Vagina (tissue), 2 donors: Measurements from ENCODE around the gene FOXN1.

Source experiments
- POLR2A ChIP-seq, 2 donors: fragments of 450-650 bp; IDR thresholded peaks; one replicate each; pipeline ENCODE4 v1.6.1; 2017; ENCODE audit warnings: antibody characterized with exemption in 2 of 2, mild to moderate bottlenecking in 2 of 2, moderate library complexity in 2 of 2
- POLR2AphosphoS5 ChIP-seq, 2 donors: sonication (generic); formaldehyde crosslinking; IDR thresholded peaks; one replicate each; pipeline ENCODE4 v1.9.0; 2017; ENCODE audit warnings: antibody characterized with exemption in 2 of 2, mild to moderate bottlenecking in 2 of 2, low read depth in 1 of 2; ENCODE audit not compliant: insufficient read depth in 1 of 2
- TF ChIP-seq, protein P1 (sequence below), 3 experiments: fragments of 450-650 bp in 2 of 3; fragments of 200-600 bp in 1 of 3; sonication (generic) in 1 of 3; IDR thresholded peaks; one replicate each; pipeline ENCODE4 v1.5.1; 2017 to 2019; ENCODE audit warnings: antibody characterized with exemption in 3 of 3, mild to moderate bottlenecking in 2 of 3, moderate library complexity in 2 of 3

DNA sequence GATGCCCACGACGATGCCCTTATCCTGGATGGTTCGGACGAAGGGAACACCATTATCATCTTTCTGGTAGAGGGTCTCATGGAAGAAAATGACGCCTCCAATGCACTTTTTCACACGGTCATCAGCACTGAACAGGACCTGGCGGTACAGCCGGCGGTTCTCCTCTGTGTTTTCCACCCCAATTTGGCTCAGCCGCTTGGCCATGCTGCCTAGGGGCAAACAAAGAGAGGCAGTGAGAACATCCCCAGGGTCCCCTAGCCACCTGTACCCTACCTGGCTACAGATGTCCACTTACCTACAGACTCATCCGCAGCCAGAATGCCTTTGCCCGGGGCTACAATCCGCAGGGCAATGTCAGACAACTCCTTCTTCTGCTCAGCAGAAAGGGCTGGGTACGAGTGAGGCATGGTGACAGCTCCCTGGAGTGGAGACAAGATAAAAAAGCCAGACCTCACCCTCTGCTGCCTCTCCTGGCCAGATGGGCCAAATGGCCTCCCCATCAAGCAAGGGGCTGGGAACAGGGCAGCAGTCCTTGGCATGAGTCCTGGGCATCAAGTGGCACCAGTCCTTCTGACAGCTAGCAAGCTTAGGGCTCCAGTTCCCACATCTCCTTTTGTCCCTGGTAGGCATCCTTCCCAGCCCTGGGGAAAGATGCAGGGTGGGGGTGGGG lies 69.1 kb downstream of the FOXN1 start:
- TF ChIP-seq, protein P1, sequence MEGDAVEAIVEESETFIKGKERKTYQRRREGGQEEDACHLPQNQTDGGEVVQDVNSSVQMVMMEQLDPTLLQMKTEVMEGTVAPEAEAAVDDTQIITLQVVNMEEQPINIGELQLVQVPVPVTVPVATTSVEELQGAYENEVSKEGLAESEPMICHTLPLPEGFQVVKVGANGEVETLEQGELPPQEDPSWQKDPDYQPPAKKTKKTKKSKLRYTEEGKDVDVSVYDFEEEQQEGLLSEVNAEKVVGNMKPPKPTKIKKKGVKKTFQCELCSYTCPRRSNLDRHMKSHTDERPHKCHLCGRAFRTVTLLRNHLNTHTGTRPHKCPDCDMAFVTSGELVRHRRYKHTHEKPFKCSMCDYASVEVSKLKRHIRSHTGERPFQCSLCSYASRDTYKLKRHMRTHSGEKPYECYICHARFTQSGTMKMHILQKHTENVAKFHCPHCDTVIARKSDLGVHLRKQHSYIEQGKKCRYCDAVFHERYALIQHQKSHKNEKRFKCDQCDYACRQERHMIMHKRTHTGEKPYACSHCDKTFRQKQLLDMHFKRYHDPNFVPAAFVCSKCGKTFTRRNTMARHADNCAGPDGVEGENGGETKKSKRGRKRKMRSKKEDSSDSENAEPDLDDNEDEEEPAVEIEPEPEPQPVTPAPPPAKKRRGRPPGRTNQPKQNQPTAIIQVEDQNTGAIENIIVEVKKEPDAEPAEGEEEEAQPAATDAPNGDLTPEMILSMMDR (IDR thresholded peaks at IDR 0.05): no peak
- TF ChIP-seq POLR2A (IDR thresholded peaks at IDR 0.05) (no peak), POLR2AphosphoS5 (IDR thresholded peaks at IDR 0.05; ENCODE audit: insufficient read depth in 1 of 2, low read depth in 1 of 2) (no peak)
